Trophoblast cell (in vitro differentiated cells and primary cell): ENCODE results near the gene CAPG.

Experiments
- DNase-seq, 2 donors: peaks; one replicate each; pipeline ENCODE4 v3.0.0-alpha.2; 2016
- H2AFZ ChIP-seq: 2 replicates; pipeline ENCODE4 v1.6.1; 2013; ENCODE audit warnings: low read length, moderate library complexity, mild to moderate bottlenecking; ENCODE audit not compliant: insufficient read depth, poor library complexity
- H2AK5ac ChIP-seq: 2 replicates; pipeline ENCODE4 v1.6.1; 2013; ENCODE audit warnings: mild to moderate bottlenecking, low read length
- H2BK120ac ChIP-seq: 2 replicates; pipeline ENCODE4 v1.6.1; 2013; ENCODE audit warnings: low read length, mild to moderate bottlenecking, moderate library complexity; ENCODE audit not compliant: insufficient read depth, poor library complexity
- H2BK12ac ChIP-seq: 2 replicates; pipeline ENCODE4 v1.6.1; 2013; ENCODE audit warnings: mild to moderate bottlenecking, low read length, moderate library complexity
- H2BK5ac ChIP-seq: 2 replicates; pipeline ENCODE4 v1.6.1; 2013; ENCODE audit warnings: low read length, low read depth, moderate library complexity, mild to moderate bottlenecking; ENCODE audit not compliant: poor library complexity
- H3K14ac ChIP-seq: 2 replicates; pipeline ENCODE4 v1.6.1; 2013; ENCODE audit warnings: mild to moderate bottlenecking, low read length
- H3K18ac ChIP-seq: 2 replicates; pipeline ENCODE4 v1.6.1; 2013; ENCODE audit warnings: mild to moderate bottlenecking, low read length
- H3K23ac ChIP-seq: 2 replicates; pipeline ENCODE4 v1.6.1; 2013; ENCODE audit warnings: low read length
- H3K27ac ChIP-seq: 2 replicates; pipeline ENCODE4 v1.5.1; 2013; ENCODE audit warnings: low read depth, mild to moderate bottlenecking, inconsistent platforms, low read length, moderate library complexity
- H3K27me3 ChIP-seq: 2 replicates; pipeline ENCODE4 v1.6.1; 2013; ENCODE audit warnings: inconsistent platforms, mild to moderate bottlenecking, low read length, moderate library complexity; ENCODE audit not compliant: insufficient read depth
- H3K36me3 ChIP-seq, 2 experiments: 1 replicate in 1 of 2; 2 replicates in 1 of 2; pipeline ENCODE4 v1.6.1; 2013; ENCODE audit warnings: low read length in 2 of 2, mild to moderate bottlenecking in 2 of 2, moderate library complexity in 1 of 2; ENCODE audit not compliant: insufficient read depth in 2 of 2, control insufficient read depth in 1 of 2
- H3K4ac ChIP-seq: 2 replicates; pipeline ENCODE4 v1.6.1; 2013; ENCODE audit warnings: low read depth, mild to moderate bottlenecking, low read length, moderate library complexity
- H3K4me1 ChIP-seq, 2 experiments: 1 replicate in 1 of 2; 2 replicates in 1 of 2; pipeline ENCODE4 v1.6.1; 2013; ENCODE audit warnings: low read length in 2 of 2, mild to moderate bottlenecking in 2 of 2, moderate library complexity in 1 of 2; ENCODE audit not compliant: insufficient read depth in 2 of 2, control insufficient read depth in 1 of 2
- H3K4me2 ChIP-seq: 2 replicates; pipeline ENCODE4 v1.6.1; 2013; ENCODE audit warnings: inconsistent platforms, mild to moderate bottlenecking, low read length, moderate library complexity
- H3K4me3 ChIP-seq: 2 replicates; pipeline ENCODE4 v1.5.1; 2013; ENCODE audit warnings: mild to moderate bottlenecking, low read depth, low read length, inconsistent platforms
- H3K79me1 ChIP-seq: one replicate; pipeline ENCODE4 v1.6.1; 2013; ENCODE audit warnings: low read length
- H3K79me2 ChIP-seq: 2 replicates; pipeline ENCODE4 v1.6.1; 2013; ENCODE audit warnings: low read length, mild to moderate bottlenecking; ENCODE audit not compliant: control insufficient read depth, insufficient read depth, poor library complexity
- H3K9ac ChIP-seq: 2 replicates; pipeline ENCODE4 v1.6.1; 2013; ENCODE audit warnings: mild to moderate bottlenecking, low read length
- H3K9me3 ChIP-seq: 2 replicates; pipeline ENCODE4 v1.6.1; 2013; ENCODE audit warnings: low read depth, mild to moderate bottlenecking, control low read depth, inconsistent platforms, low read length; ENCODE audit not compliant: insufficient read depth
- H4K12ac ChIP-seq: 2 replicates; pipeline ENCODE4 v1.6.1; 2013; ENCODE audit warnings: low read depth, mild to moderate bottlenecking, low read length, moderate library complexity
- H4K8ac ChIP-seq: 2 replicates; pipeline ENCODE4 v1.6.1; 2013; ENCODE audit warnings: low read depth, mild to moderate bottlenecking, low read length, moderate library complexity
- H4K91ac ChIP-seq: one replicate; pipeline ENCODE4 v1.6.1; 2013; ENCODE audit warnings: low read depth, mild to moderate bottlenecking, low read length, moderate library complexity
- WGBS: extraction: QIAGEN DNeasy Blood & Tissue Kit; methylation state at CpG from one replicate; pipeline ENCODE4 v1.1.7; 2013; ENCODE audit warnings: missing lambda C conversion rate; ENCODE audit not compliant: insufficient read length, insufficient coverage; ENCODE audit errors: extremely low coverage; 5-methylcytosine and 5-hydroxymethylcytosine counted together

Gene CAPG

GRCh38 chr2:85411405-85411748 is 1.2 kb upstream of the CAPG start:
- Histone ChIP-seq H3K36me3 (peaks cover 0 to 2% of the 10 kb centered on the region in 2 experiments), H4K8ac (no peak overlapping the region), H3K4me2 (no peak overlapping the region), H3K4ac (no peak overlapping the region), H3K79me2 (peaks cover 8% of the 10 kb centered on the region), H2BK5ac (no peak overlapping the region), H2AK5ac (no peak overlapping the region), H3K27ac (no peak overlapping the region), H2BK12ac (no peak overlapping the region), H3K9ac (no peak overlapping the region), H3K27me3 (no peaks in the 10 kb centered on the region), H3K79me1 (peaks cover 5% of the 10 kb centered on the region), H3K4me1 (peaks cover 23 to 24% of the 10 kb centered on the region in 2 experiments), H4K91ac (no peak overlapping the region), H3K18ac (no peak overlapping the region), H4K12ac (no peak overlapping the region), H3K23ac (no peak overlapping the region), H3K14ac (no peak overlapping the region), H2AFZ (no peak overlapping the region), H2BK120ac (no peak overlapping the region), H3K4me3 (no peak overlapping the region), H3K9me3 (no peaks in the 10 kb centered on the region)
- no CpG with 5 or more reads among the region's 5 CpGs for WGBS
- DNase-seq: no peak

- Histone ChIP-seq H3K4ac (no peak overlapping the region), H3K36me3 (peaks cover 0 to 2% of the 10 kb centered on the region in 2 experiments), H3K4me1 (peaks cover 23 to 24% of the 10 kb centered on the region in 2 experiments), H2AFZ (no peak overlapping the region), H3K9me3 (no peaks in the 10 kb centered on the region), H2BK12ac (no peak overlapping the region), H2BK120ac (no peak overlapping the region), H3K18ac (peak overlapping the region; percentile 34), H3K4me3 (no peak overlapping the region), H4K91ac (no peak overlapping the region), H2AK5ac (no peak overlapping the region), H3K9ac (no peak overlapping the region), H3K14ac (no peak overlapping the region), H3K79me1 (peaks cover 5% of the 10 kb centered on the region), H3K23ac (no peak overlapping the region), H3K27me3 (no peaks in the 10 kb centered on the region), H3K79me2 (peaks cover 8% of the 10 kb centered on the region), H4K8ac (no peak overlapping the region), H3K27ac (no peak overlapping the region), H3K4me2 (no peak overlapping the region), H2BK5ac (no peak overlapping the region), H4K12ac (no peak overlapping the region)
- DNase-seq: peak; percentile 93 to 94
- WGBS: no CpG with 5 or more reads among the region's 13 CpGs
These were observed 628 bp upstream of the CAPG start for GRCh38 chr2:85410584-85411404.

GRCh38 chr2:85405201-85406059 is 4.7 kb downstream of the CAPG start:
- no peaks in the 10 kb centered on the region for H3K27me3 ChIP-seq
- H2BK120ac ChIP-seq: no peak overlapping the region
- no peak overlapping the region for H3K23ac ChIP-seq
- no peak overlapping the region for H2AFZ ChIP-seq
- peaks cover 13 to 21% of the 10 kb centered on the region in 2 experiments for H3K4me1 ChIP-seq
- DNase-seq: peak; percentile 96 to 97
- no peak overlapping the region for H3K4me3 ChIP-seq
- H4K12ac ChIP-seq: no peak overlapping the region
- H2BK12ac ChIP-seq: no peak overlapping the region
- peaks cover 14 to 16% of the 10 kb centered on the region in 2 experiments for H3K36me3 ChIP-seq
- no peak overlapping the region for H2AK5ac ChIP-seq
- no peak overlapping the region for H4K91ac ChIP-seq
- no peak overlapping the region for H3K14ac ChIP-seq
- no peak overlapping the region for H2BK5ac ChIP-seq
- H3K18ac ChIP-seq: no peak overlapping the region
- H4K8ac ChIP-seq: no peak overlapping the region
- H3K4me2 ChIP-seq: no peak overlapping the region
- no peaks in the 10 kb centered on the region for H3K9me3 ChIP-seq
- H3K27ac ChIP-seq: no peak overlapping the region
- no CpG with 5 or more reads among the region's 15 CpGs for WGBS
- H3K9ac ChIP-seq: no peak overlapping the region
- no peaks in the 10 kb centered on the region for H3K79me1 ChIP-seq
- H3K4ac ChIP-seq: no peak overlapping the region
- no peaks in the 10 kb centered on the region for H3K79me2 ChIP-seq

GRCh38 chr2:85401844-85402243 is 8.3 kb downstream of the CAPG start:
- no peak overlapping the region for H4K12ac ChIP-seq
- H3K9ac ChIP-seq: no peak overlapping the region
- H3K79me1 ChIP-seq: no peaks in the 10 kb centered on the region
- no peak overlapping the region for H2AK5ac ChIP-seq
- no peak overlapping the region for H3K4me2 ChIP-seq
- no peak overlapping the region for H2BK120ac ChIP-seq
- WGBS: no CpG with 5 or more reads among the region's 8 CpGs
- no peak overlapping the region for H3K4me3 ChIP-seq
- H2AFZ ChIP-seq: no peak overlapping the region
- no peak overlapping the region for H2BK5ac ChIP-seq
- H2BK12ac ChIP-seq: no peak overlapping the region
- no peak overlapping the region for H3K18ac ChIP-seq
- H4K8ac ChIP-seq: no peak overlapping the region
- DNase-seq: no peak
- H3K14ac ChIP-seq: no peak overlapping the region
- no peak overlapping the region for H3K4ac ChIP-seq
- H3K36me3 ChIP-seq: peaks cover 33 to 36% of the 10 kb centered on the region in 2 experiments
- no peaks in the 10 kb centered on the region for H3K79me2 ChIP-seq
- no peak overlapping the region for H3K27ac ChIP-seq
- no peaks in the 10 kb centered on the region for H3K27me3 ChIP-seq
- H4K91ac ChIP-seq: no peak overlapping the region
- peaks cover 15% of the 10 kb centered on the region in 2 experiments for H3K4me1 ChIP-seq
- no peaks in the 10 kb centered on the region for H3K9me3 ChIP-seq
- H3K23ac ChIP-seq: no peak overlapping the region
